Left ventricle myocardium superior (tissue), 1 donor: Measurements from ENCODE around the gene CLEC1A. TPM values are rescaled to one million over a fixed set of nuclear protein-coding genes. Genes with fewer than 3 reads are reported as not detected.
"Not testable (repeated sequence)": the region's sequence is repeated elsewhere in the genome, so short reads cannot be mapped to it uniquely, and the experiment has no call there.

Experiments
- ATAC-seq: fragments of 200-7000 bp; cut with Tn5 transposase; one replicate; pipeline ENCODE4 v1.9.1; 2020; ENCODE audit warnings: mild to moderate bottlenecking, moderate library complexity
- DNase-seq: peaks from one replicate; pipeline ENCODE4 v3.0.0-alpha.2; 2020
- intact Hi-C: fragments of 100-400 bp; cut with micrococcal nuclease; formaldehyde crosslinking; loops from one replicate; pipeline ENCODE4 v1.11.0; 2022
- total RNA-seq: library from RNA; stranded (reverse); fragmentation: NEBNext Ultra II Directional; extraction: Animal tissue kit (Norgen Biotek cat#: 25700); gene quantifications from one replicate; pipeline ENCODE4 v1.2.1, GENCODE V29; 2021
- donor health status: DM: no; HTN: yes; CAD: no; lungs with severe emphysema.

Gene CLEC1A
- total RNA-seq, 1 donor from 2014 or later, result 4.4 TPM

DNA sequence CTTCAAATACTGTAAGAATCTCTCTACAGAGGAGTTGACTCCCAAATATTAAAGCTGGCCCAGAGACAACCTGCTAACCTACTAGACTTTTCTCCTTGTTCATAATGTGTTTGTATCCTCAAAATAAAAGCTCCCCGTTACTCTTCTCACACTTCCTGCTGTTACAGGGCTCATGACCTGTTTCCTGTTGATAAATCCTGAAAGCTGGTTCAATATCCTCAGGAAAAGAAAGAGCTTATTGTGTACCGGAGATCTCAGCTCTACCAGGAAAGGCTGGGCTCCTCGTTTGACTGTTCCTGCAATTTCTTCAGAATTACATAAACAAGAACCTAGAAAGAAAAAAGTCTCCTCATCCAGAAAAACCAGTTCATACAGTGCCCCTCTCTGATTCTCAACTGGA lies 30.8 kb downstream of the CLEC1A start:
- no peak for DNase-seq
- ATAC-seq, result peak; percentile 81
- intact Hi-C loops, result no loop called here

DNA sequence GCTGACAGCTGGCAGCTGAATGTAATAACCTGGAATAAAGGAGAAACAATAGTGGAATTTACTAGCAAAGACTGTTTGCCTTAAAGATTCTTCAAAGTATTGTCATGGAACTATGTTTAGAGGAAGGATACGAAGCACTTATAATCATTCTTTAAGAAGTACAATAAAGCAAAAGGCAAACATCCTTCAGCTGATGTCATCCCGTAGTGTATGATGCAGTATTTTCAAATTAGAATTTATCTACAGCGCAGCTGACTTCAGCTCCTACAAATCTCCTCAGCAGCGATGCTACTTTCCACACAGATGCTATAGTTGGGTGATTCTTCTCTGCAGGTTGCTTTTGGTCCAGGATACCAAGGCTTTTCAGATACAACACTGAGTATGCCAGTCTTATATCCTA lies 31.5 kb downstream of the CLEC1A start:
- no peak for DNase-seq
- no peak for ATAC-seq
- intact Hi-C loops, result no loop called here

DNA sequence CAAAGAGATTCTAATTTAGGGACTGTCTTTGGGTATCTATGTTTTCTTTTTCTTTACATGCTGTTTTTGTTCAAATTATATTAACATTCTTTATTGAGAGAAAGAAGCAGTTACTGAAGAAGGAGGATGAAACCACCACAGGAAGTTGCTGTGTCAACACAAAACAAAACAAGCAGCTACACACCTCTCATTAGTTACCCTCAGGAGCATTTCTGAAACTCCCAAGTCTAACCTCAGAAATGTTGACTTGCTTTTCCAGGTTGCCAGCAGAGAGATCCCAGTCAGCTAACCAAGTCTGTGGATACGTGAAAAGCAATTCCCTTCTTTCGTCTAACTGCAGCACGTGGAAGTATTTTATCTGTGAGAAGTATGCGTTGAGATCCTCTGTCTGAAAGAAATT lies 33.5 kb downstream of the CLEC1A start:
- intact Hi-C loops, result no loop called here
- DNase-seq, result no peak
- no peak for ATAC-seq

DNA sequence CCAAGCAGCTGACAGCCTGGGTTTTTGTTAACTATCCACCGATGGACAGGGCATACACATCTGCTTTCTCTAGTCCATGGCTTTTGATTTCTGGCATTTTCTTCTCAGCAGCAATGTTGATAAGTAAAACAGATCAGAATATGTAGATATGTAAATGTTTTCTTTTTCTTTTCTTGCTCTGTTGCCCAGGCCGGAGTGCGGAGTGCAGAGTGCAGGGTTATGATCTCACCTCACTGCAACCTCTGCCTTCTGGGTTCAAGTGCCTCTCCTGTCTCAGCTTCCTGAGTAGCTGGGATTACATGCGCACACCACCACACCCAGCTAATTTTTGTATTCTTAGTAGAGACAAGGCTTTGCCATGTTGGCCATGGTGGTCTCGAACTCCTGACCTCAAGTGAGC lies 40.4 kb downstream of the CLEC1A start:
- no peak for ATAC-seq

DNA sequence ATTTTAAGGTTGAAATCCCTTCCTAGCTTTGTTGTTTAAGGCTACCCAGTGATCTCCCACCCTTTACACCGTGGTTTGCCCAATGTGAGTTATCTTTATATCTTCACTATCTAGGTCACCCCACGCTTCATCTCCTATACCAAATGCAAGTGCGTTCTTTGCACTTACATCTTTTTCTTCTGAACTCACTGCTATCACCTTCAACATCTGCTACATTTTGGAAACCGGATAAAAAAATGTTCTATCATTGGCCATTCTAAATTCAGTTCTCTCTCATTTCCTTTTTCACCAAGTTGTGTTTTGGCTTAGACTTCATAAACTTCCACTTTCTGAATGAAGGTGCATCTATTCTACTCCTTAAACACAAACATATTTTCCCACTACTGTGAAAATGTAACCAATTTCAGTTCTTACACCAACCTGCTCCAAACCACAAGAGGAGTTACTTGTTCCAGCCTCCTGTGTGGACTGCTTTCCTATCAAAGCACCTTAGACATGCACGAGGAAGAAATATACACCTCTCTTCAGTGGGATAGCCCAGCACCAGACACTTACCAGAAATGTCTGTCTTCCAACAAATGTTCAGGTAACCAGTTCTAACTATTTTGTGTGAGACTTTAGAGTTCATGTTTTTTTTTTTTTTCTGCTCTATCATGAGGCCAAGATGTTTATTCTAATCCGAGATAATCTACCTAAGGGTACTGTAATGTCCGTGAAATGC lies 46.4 kb downstream of the CLEC1A start:
- no peak for DNase-seq
- intact Hi-C loops, result no loop called here
- ATAC-seq, result no peak

More for the DNA sequence above, 40.4 kb downstream of the CLEC1A start:
- intact Hi-C loops, result no loop called here
- no peak for DNase-seq

DNA sequence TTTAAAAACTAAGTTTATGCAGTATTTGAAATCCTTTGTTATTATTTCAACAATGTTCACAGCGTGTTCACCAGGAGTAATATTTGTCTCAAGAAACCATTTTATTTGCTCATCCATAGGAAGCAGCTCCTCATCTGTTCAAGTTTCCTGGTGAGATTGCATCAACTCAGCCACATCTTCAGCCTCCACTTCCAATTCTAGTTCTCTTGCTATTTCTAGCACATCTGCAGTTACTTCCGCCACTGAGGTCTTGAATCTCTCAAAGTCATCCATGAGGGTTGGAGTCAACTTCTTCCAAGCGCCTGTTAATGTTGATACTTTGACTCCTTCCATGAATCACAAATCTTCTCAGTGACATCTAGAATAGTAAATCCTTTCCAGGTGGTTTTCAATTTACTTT lies 50.3 kb downstream of the CLEC1A start:
- ATAC-seq, result no peak
- intact Hi-C loops, result no loop called here
- no peak for DNase-seq

DNA sequence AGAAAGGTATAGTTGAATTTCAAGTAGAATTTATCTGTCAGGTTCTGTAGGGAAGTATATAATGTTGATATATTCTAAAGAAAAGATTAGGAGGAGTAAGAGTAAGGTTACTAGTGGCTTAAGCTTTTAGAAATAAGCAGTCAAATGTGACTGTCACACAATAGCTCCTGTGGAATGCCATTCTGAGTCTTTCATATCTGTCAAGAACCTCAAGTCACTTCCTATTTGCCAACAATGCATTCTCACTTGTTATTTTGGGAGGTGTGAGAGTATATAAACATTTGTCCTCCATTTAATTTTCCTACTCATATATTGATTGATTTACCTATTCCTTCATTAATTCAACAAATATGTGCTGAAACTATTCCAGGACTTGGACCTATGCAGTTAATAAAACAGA lies 56.6 kb downstream of the CLEC1A start:
- intact Hi-C loops, result no loop called here

DNA sequence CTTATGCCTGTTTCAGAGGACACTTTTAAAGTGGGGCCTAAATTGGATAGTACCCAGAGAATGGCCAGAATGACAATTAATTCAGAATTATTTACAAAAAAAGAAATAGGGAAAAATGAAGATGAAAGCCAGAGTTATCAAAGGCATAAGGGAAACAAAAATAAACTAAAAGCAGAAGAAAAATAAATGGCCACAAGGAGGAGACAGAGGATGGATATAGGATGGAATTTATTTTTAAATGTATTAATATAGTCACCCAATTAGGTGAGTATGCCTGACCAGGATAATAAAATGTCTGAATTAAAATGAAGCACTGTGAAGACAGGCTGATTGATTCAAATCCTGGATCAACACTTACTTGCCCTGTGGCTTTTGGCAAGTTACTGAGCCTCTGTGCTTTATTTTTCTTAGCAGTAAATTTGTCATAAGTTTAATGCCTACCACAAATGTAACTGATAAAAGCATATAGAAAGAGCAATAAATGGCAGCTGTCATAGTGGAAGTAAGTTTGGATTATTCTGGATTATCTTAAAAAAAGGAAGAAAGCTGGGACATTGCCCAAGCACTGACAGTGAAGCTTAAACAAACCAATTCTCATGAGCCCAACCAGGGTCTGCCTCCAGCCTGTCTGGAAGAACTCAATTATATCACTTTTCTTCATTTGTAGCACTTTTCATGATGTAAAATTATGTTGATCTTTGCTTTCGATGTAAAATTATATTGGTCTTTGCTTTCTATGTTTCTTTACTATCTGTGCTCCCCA lies 64.8 kb downstream of the CLEC1A start:
- intact Hi-C loops, result loop anchor here (5.0 kb wide), 1 partner anchor 108 kb away; no protein-coding TSS in a partner anchor
- no peak for DNase-seq
- ATAC-seq, result no peak

More for the DNA sequence above, 56.6 kb downstream of the CLEC1A start:
- DNase-seq (no peak), ATAC-seq (no peak)

DNA sequence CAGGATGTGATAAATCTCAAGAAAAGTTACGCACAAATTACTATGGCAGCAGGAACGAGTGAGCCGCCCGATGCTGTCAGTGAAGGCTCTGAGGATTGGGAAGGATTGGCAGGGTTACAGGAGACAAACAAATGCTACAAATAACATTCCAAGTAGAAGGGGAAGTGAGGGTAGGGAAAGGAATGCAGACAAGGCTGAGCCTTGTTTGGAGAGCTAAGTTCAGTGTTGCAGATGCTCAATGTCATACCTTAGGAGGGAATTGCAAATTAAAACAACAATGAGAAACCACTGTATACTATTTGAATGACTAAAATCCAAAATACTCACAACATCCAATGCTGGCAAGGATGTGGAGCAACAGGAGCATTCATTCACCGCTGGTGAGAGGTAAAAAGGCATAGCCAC lies 67.0 kb downstream of the CLEC1A start:
- ATAC-seq, result no peak
- intact Hi-C loops, result loop anchor here (5.0 kb wide), 1 partner anchor 111 kb away; no protein-coding TSS in a partner anchor
- DNase-seq, result no peak

DNA sequence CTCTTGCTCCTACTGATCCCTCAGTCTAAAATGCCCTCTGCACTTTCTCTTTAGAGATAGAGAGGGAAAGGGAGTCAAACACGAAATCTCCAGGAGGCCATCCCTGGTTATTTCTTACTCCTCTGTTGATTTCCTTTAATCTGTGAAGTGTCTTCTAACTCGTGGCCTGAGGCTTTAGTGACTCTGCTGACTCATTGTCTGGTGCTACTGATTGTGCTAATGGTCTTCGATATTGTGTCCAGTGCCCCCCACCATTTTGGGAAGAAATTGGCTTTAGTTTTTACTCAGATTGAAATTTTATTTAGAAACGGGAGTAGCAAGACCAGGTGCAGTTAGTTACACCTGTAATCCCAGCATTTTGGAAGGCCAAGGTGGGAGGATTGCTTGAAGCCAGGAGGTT lies 67.5 kb downstream of the CLEC1A start:
- intact Hi-C loops, result loop anchor here (5.0 kb wide), 1 partner anchor 111 kb away; no protein-coding TSS in a partner anchor
- ATAC-seq, result no peak

DNA sequence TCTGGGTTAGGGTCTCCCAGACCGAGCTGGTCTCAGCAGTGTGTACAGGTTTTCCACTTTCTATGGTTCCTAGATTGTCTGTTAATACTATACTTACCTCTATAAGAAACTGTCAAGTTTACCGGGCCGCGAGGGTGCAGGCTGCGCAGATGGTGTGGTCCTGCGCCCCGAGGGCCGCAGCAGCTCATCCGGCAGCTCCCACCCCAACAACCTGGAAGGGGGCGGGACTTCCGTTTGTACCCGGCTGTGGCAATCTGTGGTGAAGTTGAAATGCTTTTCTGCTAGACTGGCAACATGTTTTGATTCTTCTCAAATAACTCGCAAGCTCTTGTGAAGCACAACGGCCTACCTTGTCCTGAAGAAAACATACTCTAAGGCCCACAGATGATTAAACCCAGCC lies 68.3 kb downstream of the CLEC1A start, which contains the start of gene CLEC9A:
CLEC9A (plus strand) TSS at position 237 of the 400 bp plus-strand sequence. CDS start 22,006 bp downstream, outside the sequence.
- no peak for ATAC-seq
- intact Hi-C loops, result loop anchor here (5.0 kb wide), 1 partner anchor 112 kb away; no protein-coding TSS in a partner anchor
- DNase-seq, result no peak

More for the DNA sequence above, 67.5 kb downstream of the CLEC1A start:
- DNase-seq, result no peak

DNA sequence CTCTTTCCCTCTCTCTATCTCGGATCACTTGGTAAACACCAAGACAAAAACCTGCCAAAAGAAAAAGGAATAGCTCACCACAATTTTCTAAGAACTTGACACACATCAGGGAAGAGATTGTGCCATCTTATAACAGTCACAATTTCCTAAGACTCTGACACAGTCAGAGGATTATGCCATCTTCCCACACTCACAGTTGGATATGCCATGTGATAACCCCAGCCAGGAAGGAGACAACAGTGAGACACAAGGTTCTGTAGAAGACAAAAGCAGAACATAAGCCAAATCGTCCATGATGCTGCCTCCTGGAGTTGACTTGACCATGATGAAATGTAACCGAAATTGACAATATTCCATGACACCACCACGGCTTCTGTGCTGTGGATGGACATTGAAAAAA lies 71.1 kb downstream of the CLEC1A start:
- DNase-seq, result no peak
- intact Hi-C loops, result no loop called here
- ATAC-seq, result no peak

DNA sequence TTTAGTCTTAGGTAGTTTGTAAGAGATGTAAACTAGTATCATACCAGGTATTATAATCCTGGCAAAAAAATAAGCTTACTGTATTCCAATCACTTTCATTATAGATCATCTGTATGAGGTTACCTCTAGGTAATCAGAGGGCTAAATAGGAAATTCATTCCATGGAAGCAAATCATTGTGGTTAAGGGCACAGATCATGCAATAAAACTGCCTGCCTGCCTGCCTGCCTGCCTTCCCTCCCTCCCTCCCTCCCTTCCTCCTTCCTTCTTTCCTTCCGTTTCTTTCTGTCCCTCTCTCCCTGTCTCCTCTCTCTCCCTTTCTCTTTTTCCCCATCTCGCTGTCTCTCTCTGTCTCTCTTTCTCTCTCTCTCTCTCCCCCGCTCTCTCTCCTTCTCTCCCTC lies 71.5 kb downstream of the CLEC1A start:
- ATAC-seq, result no peak
- no peak for DNase-seq
- intact Hi-C loops, result no loop called here

DNA sequence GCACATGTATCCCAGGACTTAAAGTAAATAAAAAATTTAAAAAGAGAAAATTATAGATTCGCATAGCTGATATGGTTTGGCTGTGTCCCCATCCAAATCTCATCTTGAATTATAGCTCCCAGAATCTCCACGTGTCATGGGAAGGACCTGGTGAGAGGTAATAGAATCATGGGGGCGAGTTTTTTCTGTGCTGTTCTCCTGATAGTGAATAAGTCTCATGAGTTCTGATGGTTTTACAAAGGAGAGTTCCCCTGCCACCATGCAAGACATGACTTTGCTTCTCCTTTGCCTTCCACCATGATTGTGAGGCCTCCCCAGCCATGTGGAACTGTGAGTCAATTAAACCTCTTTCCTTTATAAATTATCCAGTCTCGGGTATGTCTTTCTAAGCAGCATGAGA lies 72.1 kb downstream of the CLEC1A start:
- ATAC-seq, intact Hi-C loops, DNase-seq: not testable (repeated sequence)

DNA sequence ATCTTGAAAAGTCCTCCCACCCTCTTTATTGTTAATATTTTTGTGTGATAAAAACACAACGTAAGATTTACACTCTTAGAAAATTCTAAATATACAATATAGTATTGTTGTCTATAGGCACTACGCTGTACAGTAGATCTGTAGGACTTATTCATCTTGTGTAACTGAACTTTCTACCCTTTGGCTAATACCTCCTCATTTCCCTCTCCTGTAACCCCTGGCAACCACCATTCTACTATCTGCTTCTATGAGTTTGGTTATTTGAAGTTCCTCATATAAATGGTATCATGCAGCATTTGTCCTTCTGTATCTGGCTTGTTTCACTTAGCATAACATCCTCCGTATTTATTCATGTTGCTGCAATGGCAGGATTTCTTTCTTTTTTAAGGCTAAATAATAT lies 73.5 kb downstream of the CLEC1A start:
- intact Hi-C loops, result no loop called here
- ATAC-seq, result no peak
- no peak for DNase-seq

DNA sequence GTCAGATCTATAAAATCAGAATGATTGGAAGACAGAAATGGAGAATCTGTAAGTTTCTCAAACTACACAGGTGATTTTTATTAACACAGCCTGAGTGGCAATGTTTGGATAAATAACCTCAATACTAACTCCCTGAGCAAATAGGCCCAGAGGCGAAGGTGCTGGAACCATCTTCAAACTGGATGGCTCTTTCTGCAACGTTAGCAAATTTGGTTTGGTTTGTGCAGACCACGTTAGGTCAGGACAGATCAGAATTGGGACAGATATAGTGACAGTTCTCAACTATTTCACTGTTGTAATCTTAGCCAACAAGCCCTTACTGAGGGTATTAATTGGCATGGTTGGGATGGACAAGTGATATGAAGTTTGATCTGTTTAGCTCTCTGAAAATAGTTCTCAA lies 77.4 kb downstream of the CLEC1A start:
- intact Hi-C loops, result no loop called here
- ATAC-seq, result no peak
- DNase-seq, result no peak
